Epithelial cell of esophagus (primary cell): ENCODE results near the gene PPP2R5D.
"Not testable (repeated sequence)": the region's sequence is repeated elsewhere in the genome, so short reads cannot be mapped to it uniquely, and the experiment has no call there.

Experiments used
- DNase-seq: peaks from one replicate; pipeline ENCODE4 v3.0.0; 2010; ENCODE audit warnings: low read depth
- H3K4me3 ChIP-seq: 2 replicates; pipeline ENCODE4 v1.5.1; 2011; ENCODE audit warnings: mild to moderate bottlenecking, low read length, control low read depth
- TF ChIP-seq, protein P1 (sequence below): IDR thresholded peaks from 2 replicates; pipeline ENCODE4 v1.5.1; 2011; ENCODE audit warnings: low read depth, mild to moderate bottlenecking, low read length, control low read depth, inconsistent platforms; ENCODE audit not compliant: insufficient read depth; ENCODE audit errors: missing control alignments

PPP2R5D gene

DNA sequence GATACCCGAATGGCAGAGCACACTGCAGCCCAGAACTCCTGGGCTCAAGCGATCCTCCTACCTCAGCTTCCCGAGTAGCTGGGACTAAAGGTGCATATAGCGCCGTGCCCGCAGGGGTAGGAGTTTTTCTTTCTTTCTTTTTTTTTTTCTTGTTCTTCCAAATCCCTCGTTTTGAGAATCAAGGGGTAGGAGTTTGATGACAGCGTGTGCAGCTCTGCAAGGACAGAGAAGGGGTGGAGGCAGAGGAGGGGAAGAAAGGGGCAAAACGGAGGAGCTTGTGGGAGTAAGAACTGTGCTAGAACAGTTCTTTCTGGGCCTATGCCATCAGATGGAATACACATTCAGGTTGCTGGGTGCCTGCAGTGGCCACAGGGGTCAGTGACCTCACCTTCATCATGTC, 52.3 kb downstream of the PPP2R5D start:
- no peak overlapping the region for H3K4me3 ChIP-seq
- TF ChIP-seq, protein P1, sequence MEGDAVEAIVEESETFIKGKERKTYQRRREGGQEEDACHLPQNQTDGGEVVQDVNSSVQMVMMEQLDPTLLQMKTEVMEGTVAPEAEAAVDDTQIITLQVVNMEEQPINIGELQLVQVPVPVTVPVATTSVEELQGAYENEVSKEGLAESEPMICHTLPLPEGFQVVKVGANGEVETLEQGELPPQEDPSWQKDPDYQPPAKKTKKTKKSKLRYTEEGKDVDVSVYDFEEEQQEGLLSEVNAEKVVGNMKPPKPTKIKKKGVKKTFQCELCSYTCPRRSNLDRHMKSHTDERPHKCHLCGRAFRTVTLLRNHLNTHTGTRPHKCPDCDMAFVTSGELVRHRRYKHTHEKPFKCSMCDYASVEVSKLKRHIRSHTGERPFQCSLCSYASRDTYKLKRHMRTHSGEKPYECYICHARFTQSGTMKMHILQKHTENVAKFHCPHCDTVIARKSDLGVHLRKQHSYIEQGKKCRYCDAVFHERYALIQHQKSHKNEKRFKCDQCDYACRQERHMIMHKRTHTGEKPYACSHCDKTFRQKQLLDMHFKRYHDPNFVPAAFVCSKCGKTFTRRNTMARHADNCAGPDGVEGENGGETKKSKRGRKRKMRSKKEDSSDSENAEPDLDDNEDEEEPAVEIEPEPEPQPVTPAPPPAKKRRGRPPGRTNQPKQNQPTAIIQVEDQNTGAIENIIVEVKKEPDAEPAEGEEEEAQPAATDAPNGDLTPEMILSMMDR = no peak
- DNase-seq = no peak

DNA sequence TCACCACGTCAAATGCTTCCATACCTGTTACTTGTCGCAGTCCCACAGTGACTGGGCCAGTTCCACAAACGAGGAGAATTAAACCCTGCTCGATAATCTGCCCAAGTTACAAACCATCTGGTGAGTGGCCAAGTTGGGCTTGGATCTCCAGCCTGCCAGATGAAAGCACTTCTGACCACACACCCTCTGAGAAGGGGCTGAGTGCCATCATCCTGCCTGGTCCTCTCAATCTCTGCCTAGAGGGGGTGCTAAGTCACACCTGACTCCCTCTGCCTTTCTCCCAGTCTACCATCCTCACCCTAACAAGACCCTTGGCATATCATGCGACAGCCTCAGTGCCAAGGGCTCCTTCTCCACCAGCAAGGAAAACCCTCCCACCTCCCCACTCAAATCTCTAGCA, 52.8 kb downstream of the PPP2R5D start:
- TF ChIP-seq, protein P1 = no peak
- no peak for DNase-seq
- H3K4me3 ChIP-seq = no peak overlapping the region

DNA sequence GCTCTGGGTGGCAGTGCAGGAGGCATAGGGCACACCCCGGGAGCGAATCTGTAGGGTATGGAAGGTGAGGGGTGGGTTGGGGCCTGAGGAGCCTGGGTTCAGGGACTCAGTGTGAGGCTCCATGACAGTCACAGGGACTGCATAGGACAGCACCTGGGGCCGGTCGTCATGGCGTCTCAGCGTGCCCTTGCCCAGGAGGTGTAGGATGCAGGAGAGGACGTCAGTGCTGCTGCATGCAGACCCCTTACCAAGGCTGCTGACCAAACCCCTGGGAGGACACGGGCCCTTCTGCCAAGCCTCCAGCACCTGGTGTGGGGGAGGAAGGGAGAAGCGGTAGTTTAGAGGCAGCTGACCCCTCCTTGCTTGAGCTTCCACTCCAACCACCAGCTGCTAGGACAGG, 53.3 kb downstream of the PPP2R5D start:
- DNase-seq = no peak
- TF ChIP-seq, protein P1 = no peak
- H3K4me3 ChIP-seq = no peak overlapping the region

DNA sequence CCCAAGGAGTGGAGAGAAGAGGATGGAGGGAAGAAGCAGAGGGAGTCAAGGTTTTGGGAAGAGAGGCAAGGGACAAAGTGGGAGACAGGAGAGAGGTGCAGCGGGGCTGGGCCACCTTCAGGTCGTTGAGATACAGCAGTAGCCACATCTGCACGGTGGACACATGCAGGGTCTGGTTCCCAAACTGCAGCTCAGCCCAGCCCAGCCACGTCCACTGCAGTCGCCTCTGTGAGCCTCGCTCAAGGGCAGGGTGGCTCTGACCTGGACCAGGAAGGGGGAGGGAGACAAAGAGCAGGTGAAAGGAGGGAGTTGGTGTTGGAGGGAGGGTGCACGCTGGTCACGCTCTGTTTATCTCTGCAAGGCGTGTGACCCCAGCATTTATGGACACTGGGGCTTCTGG, 54.4 kb downstream of the PPP2R5D start:
- H3K4me3 ChIP-seq = no peak overlapping the region
- TF ChIP-seq, protein P1 = no peak
- no peak for DNase-seq

DNA sequence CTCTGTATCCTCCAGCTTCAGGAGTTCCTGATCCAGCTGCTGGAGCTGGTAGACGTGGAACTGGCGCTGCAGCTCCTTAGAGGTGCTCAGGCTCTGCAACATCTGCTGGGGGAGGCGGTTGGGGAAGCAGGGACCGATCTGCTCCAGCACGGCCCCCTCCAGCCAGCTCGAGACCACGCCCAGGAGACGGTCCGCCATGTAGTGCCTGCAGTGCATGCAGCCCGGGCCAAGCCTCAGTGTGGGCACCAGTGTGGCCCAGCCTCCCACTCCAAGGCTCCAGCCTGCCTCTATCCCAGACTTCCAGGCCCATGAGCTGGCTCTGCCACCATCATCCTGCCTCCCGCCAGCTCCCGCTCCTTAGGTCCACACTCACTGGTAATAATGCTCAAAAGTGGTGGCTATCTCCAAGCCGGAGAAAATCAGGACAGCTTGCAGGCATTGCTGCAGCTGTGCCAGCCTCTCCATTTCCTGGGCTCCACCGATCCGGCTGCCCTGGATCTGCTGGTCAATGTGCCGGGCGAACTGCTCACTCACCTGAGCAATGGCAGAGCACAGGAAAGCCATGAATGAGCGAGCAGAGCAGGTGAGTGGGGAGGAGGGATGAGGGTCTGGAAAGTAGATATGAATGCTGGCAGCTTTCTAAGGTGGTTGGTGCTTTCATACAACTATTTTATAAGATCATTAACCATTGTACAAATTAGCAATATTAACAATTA, 56.3 kb downstream of the PPP2R5D start:
- TF ChIP-seq, protein P1 = no peak
- no peak for DNase-seq
- no peak overlapping the region for H3K4me3 ChIP-seq

DNA sequence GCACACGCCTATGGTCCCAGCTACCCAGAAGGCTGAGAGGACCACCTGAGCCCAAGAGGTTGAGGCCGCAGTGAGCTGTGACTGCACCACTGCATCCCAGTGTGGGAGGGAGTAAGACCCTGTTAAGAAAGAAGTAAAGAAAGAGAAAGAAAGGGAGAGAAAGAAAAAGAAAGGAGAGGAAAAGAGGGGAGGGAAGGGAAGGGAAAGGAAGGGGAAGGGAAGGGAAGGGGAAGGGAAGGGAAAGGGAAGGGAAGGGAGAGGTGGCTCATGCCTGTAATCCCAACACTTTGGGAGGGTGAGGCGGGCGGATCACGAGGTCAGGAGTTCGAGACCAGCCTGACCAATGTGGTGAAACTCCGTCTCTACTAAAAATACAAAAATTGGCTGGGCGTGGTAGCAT, 57.1 kb downstream of the PPP2R5D start:
- not testable (repeated sequence) for DNase-seq, H3K4me3 ChIP-seq

DNA sequence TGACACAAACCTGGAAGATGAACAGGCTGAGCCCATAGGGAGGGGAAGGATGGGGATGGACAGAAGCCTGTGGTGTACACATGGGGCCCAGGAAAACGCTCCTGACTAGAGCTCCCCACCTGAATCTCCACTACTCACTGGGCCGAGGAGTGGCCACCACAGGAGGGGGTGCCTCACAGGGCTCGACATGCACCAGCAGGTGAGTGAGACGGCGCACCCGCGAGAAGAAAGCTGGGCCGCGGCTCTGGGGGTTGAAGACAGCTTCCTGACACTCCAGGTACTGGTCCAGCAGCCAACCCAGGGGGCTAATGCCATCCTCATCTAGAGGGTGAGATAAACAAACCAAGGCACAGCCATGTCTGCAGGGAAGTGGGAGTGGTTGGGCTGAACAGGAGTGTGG, 58.9 kb downstream of the PPP2R5D start:
- H3K4me3 ChIP-seq = no peak overlapping the region
- TF ChIP-seq, protein P1 = no peak
- DNase-seq = no peak
